Measurements from ENCODE around the gene BUD31.
"Not testable (repeated sequence)": the region's sequence is repeated elsewhere in the genome, so short reads cannot be mapped to it uniquely, and the experiment has no call there.

BUD31 gene

GRCh38 chr7:99399597-99399996 is 9.2 kb upstream of the BUD31 start:
- no peak for DNase-seq (ENCODE audit: low read depth)

- no peak for DNase-seq (ENCODE audit: low read depth)
Observed at GRCh38 chr7:99402854-99403253, 5.9 kb upstream of the BUD31 start.

GRCh38 chr7:99403764-99404163 is 5.0 kb upstream of the BUD31 start:
- DNase-seq (ENCODE audit: low read depth) = no peak

GRCh38 chr7:99404235-99404976 is 4.4 kb upstream of the BUD31 start:
- DNase-seq (ENCODE audit: low read depth) = peak; percentile 39

- DNase-seq (ENCODE audit: low read depth) = no peak
Observed at GRCh38 chr7:99404977-99405320, 3.8 kb upstream of the BUD31 start.

GRCh38 chr7:99406557-99406956 is 2.2 kb upstream of the BUD31 start:
- no peak for DNase-seq (ENCODE audit: low read depth)

- DNase-seq (ENCODE audit: low read depth) = peak; percentile 87
Observed at GRCh38 chr7:99407872-99408378, 844 bp upstream of the BUD31 start.

GRCh38 chr7:99409192-99409572 is 413 bp downstream of the BUD31 start:
- DNase-seq (ENCODE audit: low read depth) = no peak

GRCh38 chr7:99409806-99410205 is 1.0 kb downstream of the BUD31 start:
- DNase-seq (ENCODE audit: low read depth) = no peak

GRCh38 chr7:99410635-99411034 is 1.9 kb downstream of the BUD31 start:
- no peak for DNase-seq (ENCODE audit: low read depth)

- peak; percentile 61 for DNase-seq (ENCODE audit: low read depth)
Observed at GRCh38 chr7:99415513-99416127, 6.9 kb downstream of the BUD31 start.

GRCh38 chr7:99418260-99418659 is 9.5 kb downstream of the BUD31 start:
- no peak for DNase-seq (ENCODE audit: low read depth)

- DNase-seq (ENCODE audit: low read depth) = no peak
Observed at GRCh38 chr7:99419323-99420021, 10.7 kb downstream of the BUD31 start.

GRCh38 chr7:99420213-99420612 is 11.4 kb downstream of the BUD31 start:
- DNase-seq (ENCODE audit: low read depth) = no peak

GRCh38 chr7:99420986-99421385 is 12.2 kb downstream of the BUD31 start:
- no peak for DNase-seq (ENCODE audit: low read depth)

GRCh38 chr7:99422186-99422585 is 13.4 kb downstream of the BUD31 start:
- DNase-seq (ENCODE audit: low read depth) = no peak

GRCh38 chr7:99422625-99423024 is 13.9 kb downstream of the BUD31 start:
- no peak for DNase-seq (ENCODE audit: low read depth)

GRCh38 chr7:99424932-99425730 is 16.4 kb downstream of the BUD31 start:
- DNase-seq (ENCODE audit: low read depth) = no peak

- no peak for DNase-seq (ENCODE audit: low read depth)
Observed at GRCh38 chr7:99428972-99429566, 20.3 kb downstream of the BUD31 start.

- no peak for DNase-seq (ENCODE audit: low read depth)
Observed at GRCh38 chr7:99429756-99430155, 21.0 kb downstream of the BUD31 start.

GRCh38 chr7:99431756-99432540 is 23.2 kb downstream of the BUD31 start:
- DNase-seq (ENCODE audit: low read depth) = not testable (repeated sequence)
